SJCRH30 (cell line): Measurements from ENCODE around the gene IL1F10. TPM values are rescaled to one million over a fixed set of nuclear protein-coding genes. Genes with fewer than 3 reads are reported as not detected.
"Not testable (repeated sequence)": the region's sequence is repeated elsewhere in the genome, so short reads cannot be mapped to it uniquely, and the experiment has no call there.

Source experiments
- DNase-seq, 2 experiments: peaks; one replicate each; pipeline ENCODE4 v3.0.0-alpha.2; 2015 to 2020
- H3K27ac ChIP-seq: fragments of 250-450 bp; sonication (Bioruptor Pico); 2 replicates; pipeline ENCODE4 v1.5.1; 2020; ENCODE audit warnings: mild to moderate bottlenecking, moderate library complexity
- H3K27me3 ChIP-seq: fragments of 250-450 bp; sonication (Bioruptor Pico); 2 replicates; pipeline ENCODE4 v1.5.1; 2020; ENCODE audit warnings: mild to moderate bottlenecking, moderate library complexity
- H3K36me3 ChIP-seq: fragments of 250-450 bp; sonication (Bioruptor Pico); 2 replicates; pipeline ENCODE4 v1.5.1; 2020; ENCODE audit warnings: mild to moderate bottlenecking, moderate library complexity
- H3K4me1 ChIP-seq: fragments of 250-450 bp; sonication (Bioruptor Pico); 2 replicates; pipeline ENCODE4 v1.5.1; 2020; ENCODE audit warnings: mild to moderate bottlenecking, moderate library complexity
- H3K4me3 ChIP-seq: fragments of 250-450 bp; sonication (Bioruptor Pico); 2 replicates; pipeline ENCODE4 v1.5.1; 2020; ENCODE audit warnings: mild to moderate bottlenecking, moderate library complexity
- H3K9me3 ChIP-seq: fragments of 250-450 bp; sonication (Bioruptor Pico); replicated peaks from 2 replicates; pipeline ENCODE4 v1.5.1; 2020; ENCODE audit warnings: mild to moderate bottlenecking, moderate library complexity
- total RNA-seq: library from RNA; depleted of rRNA; stranded (reverse); fragments of >200 nt; shearing (Covaris generic); gene quantifications from 2 replicates; pipeline ENCODE4 v1.2.3, GENCODE V29; 2014

Gene IL1F10
- total RNA-seq, 1 experiment from 2014 or later, result not detected

DNA sequence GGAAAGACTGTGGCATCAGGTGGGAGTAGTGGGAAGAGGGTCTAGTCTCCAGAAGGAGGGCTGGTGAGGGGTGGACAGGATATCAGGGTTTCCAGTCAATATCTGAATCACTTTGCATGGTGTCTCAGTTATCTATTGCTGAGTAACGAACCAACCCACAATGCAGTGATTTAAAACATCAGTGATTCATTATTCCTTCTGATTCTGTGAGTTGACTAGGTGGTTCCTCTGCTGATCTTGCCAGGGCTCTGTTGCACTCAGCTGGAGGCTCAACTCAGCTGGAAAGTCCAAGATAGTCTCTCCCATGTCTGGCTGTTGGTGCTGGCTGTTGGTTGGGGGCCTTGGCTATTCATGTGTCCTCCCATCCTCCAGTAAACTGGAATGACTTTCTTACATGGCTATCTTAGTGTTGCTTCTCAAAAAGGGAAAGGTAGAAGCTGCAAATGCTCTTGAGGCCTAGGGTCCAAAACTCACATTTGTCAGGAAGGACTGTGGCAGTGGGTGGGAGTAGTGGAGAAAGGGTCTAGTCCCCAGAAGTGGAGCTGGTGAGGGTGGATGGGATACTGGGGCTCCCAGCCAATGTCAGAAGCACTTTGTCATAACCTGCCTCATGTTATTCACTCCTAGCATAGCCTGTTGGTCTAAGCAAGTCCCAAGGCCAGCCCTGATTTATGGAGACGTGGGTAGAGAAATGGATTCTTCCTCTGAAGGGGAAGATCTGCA, 13.9 kb downstream of the IL1F10 start:
- no peaks in the 10 kb centered on the region for H3K27me3 ChIP-seq
- H3K36me3 ChIP-seq, result no peaks in the 10 kb centered on the region
- no peak overlapping the region for H3K27ac ChIP-seq
- H3K9me3 ChIP-seq, result no peaks in the 10 kb centered on the region
- no peak for DNase-seq
- H3K4me3 ChIP-seq, result no peak overlapping the region
- H3K4me1 ChIP-seq, result no peaks in the 10 kb centered on the region

DNA sequence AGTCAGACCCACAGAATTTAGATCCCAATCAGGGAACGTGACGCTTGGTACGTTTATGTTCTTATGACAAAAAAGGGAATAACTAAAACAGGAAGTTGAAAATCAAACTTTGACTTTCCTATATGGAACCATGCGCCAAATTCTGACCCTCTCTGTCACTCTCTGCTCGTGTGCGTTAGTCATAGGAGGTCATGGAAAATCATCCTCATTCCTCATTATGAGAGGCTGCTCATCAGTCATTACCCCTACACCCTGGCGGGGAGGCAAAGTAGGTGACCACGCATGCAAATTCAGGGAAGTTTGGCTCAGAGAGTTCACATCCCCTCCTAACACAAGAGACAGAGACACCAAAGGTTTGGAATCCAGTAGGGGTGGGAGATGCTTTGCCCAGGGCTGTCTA, 15.5 kb downstream of the IL1F10 start:
- no peak for DNase-seq
- H3K9me3 ChIP-seq, result no peaks in the 10 kb centered on the region
- no peaks in the 10 kb centered on the region for H3K27me3 ChIP-seq
- no peak overlapping the region for H3K27ac ChIP-seq
- no peak overlapping the region for H3K4me3 ChIP-seq
- no peaks in the 10 kb centered on the region for H3K36me3 ChIP-seq
- H3K4me1 ChIP-seq, result no peaks in the 10 kb centered on the region

DNA sequence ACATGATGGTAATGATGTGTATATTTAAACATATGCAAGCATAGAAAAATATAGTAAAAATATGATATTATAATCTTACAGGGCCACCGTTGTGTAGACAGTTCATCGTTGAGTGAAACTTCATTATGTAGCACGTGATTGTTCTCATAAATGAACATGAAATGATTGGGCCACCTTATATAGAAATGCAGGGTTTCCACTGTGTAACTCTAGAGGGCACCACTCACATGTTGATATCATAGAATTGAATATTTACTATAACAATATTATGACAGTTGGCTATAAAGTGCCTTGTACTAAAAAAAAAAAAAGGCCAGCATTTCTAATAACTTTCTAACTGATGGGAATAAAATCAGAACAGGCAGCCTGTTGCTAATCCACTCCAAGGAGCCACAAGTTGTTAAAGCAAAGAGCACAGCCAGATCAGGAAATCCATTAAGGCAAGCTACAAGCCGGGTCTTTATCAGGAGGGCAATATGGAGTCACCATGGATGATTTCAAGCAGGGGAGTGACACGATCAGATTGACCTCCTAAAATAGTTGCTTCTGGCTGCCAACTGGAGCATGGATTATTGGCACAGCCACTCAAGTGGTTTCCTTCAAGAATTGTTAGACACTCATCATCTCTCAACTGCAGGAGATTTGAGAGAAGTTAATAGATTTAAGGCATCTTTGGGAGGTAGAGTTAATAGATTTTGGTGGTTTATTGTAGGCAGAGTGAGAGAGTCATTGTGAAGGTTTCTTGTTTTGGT, 16.7 kb downstream of the IL1F10 start:
- no peak overlapping the region for H3K4me3 ChIP-seq
- no peaks in the 10 kb centered on the region for H3K36me3 ChIP-seq
- DNase-seq, result peak in 1 of 2 experiments; percentile 23
- H3K27ac ChIP-seq, result no peak overlapping the region
- no peaks in the 10 kb centered on the region for H3K4me1 ChIP-seq
- H3K9me3 ChIP-seq, result no peaks in the 10 kb centered on the region
- H3K27me3 ChIP-seq, result no peaks in the 10 kb centered on the region

DNA sequence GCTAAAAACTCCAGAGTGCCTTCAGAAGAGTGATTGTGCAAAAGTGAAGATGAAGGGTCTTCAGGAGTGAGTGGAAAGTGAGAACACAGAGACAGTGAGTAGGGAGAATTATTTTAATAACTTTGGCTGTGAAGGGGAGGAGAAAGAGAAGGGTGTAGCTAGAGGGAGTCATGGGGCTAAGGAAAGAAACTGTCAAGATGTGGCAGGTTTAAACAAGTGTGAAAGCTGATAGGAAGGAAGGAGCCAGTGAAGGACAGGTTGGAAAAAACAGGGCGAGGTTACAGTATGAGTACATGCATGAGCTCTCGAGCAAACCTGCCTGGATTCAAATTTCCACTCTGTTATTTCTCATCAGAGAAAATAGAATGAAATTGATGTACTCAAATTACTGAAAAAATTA, 17.8 kb downstream of the IL1F10 start:
- H3K27me3 ChIP-seq, result no peaks in the 10 kb centered on the region
- H3K27ac ChIP-seq, result no peak overlapping the region
- H3K4me1 ChIP-seq, result no peaks in the 10 kb centered on the region
- no peaks in the 10 kb centered on the region for H3K36me3 ChIP-seq
- no peak overlapping the region for H3K4me3 ChIP-seq
- H3K9me3 ChIP-seq, result no peaks in the 10 kb centered on the region
- no peak for DNase-seq

DNA sequence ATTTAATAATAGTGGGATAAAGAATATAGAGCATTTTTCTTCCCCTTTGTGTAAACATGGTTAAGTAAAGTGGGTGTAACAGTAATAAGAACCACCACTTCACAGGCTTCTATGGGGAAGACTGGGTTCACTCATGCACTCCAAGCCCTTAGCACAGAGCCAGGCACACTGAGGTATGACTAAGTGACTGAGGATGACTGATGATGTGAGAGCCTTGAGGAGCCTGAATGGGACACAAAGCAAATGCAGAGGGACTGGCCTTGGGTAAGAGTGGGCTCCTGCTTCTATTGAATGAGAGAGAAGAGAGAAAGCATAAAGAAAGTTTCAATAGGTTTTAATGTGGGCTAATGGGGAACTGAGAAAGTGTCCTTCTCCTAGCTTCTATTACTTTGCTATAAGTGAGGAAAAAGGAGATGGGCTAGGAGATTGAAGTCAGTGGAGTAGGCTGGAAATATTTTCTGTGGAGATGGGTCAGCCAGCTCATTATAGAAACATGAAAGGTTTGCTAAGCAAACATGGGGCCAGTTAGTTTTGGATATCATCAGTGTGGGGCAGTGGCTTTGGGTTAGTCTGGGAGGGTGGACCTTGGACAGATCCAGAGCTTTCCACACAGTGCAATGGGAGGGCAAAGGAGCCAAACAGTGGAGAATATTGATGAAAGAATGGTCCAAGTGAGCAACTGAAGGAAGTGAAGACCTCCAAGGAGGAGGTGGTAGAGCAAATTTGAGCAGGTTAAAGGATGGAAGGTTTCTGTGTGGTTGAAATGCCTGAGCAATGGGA, 20.6 kb downstream of the IL1F10 start:
- Histone ChIP-seq H3K9me3 (no peaks in the 10 kb centered on the region), H3K4me3 (no peak overlapping the region), H3K36me3 (no peaks in the 10 kb centered on the region), H3K27me3 (no peaks in the 10 kb centered on the region), H3K4me1 (no peaks in the 10 kb centered on the region), H3K27ac (no peak overlapping the region)
- no peak for DNase-seq

DNA sequence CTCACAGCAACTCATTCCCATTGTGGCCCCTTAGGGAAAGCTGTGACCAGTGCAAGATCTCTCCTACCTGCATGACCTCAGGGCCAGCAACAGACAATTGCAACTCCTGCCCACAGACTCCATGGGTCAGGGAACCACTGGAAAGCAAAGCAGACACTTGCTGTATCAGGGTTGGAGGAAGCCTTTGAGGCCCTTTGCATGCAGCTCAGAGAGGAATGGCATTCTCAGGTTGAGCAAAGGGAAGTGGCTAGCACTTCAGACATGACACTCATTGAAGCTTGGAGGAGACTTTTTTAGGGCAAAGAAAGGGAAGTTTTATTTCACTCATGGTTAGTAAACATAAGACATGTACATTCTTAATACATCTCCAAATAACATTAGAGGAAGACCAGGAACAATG, 22.1 kb downstream of the IL1F10 start:
- no peaks in the 10 kb centered on the region for H3K4me1 ChIP-seq
- no peaks in the 10 kb centered on the region for H3K27me3 ChIP-seq
- H3K9me3 ChIP-seq, result no peaks in the 10 kb centered on the region
- H3K36me3 ChIP-seq, result no peaks in the 10 kb centered on the region
- no peak overlapping the region for H3K27ac ChIP-seq
- no peak overlapping the region for H3K4me3 ChIP-seq
- DNase-seq, result no peak

DNA sequence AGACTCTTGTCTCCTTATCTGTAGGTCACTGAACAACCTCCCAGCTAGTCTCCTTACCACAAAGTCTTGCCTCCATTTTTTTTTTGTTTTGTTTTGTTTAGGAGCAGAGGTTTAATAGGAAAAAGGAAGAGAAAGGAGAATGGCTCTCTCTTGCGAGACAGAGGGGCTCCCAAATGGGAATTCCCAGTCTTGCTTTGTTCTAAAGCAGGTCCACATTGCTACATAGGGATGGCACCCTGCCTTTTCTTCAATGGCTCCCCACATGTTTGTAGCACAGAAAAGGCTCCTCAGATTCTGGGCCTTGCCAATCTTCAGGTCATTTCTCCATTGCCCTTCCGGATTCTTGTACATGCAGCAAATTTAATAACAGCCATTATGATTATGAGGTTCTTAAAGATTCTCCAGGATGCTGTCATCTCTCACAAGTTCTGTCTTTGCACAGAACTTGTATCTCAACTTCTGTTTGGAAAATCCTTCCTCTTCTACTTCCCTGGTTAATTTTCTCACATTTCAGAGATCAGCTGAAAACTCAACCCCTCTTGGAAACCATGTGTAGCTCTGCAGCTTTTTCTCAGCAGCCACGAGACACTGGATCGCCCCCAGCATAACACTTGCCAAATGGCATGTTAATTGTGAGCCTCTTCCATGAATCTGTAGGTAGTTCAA, 23.6 kb downstream of the IL1F10 start:
- Histone ChIP-seq H3K27me3 (no peaks in the 10 kb centered on the region), H3K4me1 (no peaks in the 10 kb centered on the region), H3K27ac (no peak overlapping the region), H3K9me3 (no peaks in the 10 kb centered on the region), H3K36me3 (no peaks in the 10 kb centered on the region), H3K4me3 (no peak overlapping the region)
- DNase-seq, result no peak

DNA sequence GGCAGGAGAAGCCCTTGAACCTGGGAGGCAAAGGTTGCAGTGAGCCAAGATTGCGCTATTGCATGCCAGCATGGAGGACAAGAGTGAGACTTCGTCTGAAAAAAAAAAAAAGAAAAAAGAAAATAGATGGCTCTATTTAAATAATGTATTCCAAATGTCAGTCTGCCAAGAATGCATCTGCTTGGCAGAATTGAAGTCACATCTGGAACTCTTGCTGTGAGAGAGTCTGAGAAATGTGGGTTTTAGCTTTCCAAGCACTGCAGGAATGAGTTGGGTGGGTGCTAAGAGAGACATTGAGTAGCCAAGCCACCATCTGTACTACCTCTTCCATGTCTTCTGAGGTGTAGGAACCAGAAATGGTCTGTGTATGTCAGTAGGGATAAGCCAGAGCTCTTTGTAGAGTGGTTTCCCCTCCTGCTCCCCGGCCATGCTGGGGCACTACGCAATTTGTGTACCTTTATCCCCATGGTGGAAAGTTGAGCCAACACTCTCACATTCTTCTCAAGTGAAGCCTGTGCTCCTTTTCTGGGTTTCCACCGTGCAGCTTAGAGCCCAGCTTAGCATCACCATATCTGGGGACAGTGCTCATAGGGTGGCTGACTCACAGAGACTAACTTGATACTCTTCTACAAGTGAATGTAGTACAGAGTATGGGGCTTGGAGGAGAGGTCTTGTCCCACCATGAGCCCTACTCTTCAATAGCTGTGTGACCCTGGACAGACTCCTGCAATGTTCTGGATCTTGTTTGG, 25.3 kb downstream of the IL1F10 start:
- no peak overlapping the region for H3K27ac ChIP-seq
- no peak for DNase-seq
- no peaks in the 10 kb centered on the region for H3K27me3 ChIP-seq
- H3K9me3 ChIP-seq, result no peaks in the 10 kb centered on the region
- H3K36me3 ChIP-seq, result no peaks in the 10 kb centered on the region
- H3K4me1 ChIP-seq, result no peaks in the 10 kb centered on the region
- no peak overlapping the region for H3K4me3 ChIP-seq

DNA sequence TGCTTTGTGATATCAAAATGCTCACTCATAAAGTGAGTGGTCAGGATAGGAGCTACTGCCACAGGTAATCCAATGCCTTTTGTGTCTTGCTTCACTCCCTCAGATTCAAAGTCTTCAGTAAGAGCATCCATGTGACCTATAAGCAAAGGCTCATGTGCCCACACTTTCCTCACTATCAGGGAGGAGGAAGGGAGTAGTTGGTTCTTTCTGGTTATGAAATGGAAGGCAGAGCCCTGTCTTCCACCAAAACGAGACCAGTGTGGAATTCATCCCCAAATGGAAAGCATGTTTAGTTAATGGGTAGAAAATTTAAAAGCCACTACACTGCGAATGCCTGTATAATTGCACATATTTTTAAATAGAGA, 25.8 kb downstream of the IL1F10 start:
- Histone ChIP-seq H3K36me3 (no peaks in the 10 kb centered on the region), H3K9me3 (no peaks in the 10 kb centered on the region), H3K4me1 (no peaks in the 10 kb centered on the region), H3K27ac (no peak overlapping the region), H3K4me3 (no peak overlapping the region), H3K27me3 (no peaks in the 10 kb centered on the region)
- DNase-seq, result no peak

DNA sequence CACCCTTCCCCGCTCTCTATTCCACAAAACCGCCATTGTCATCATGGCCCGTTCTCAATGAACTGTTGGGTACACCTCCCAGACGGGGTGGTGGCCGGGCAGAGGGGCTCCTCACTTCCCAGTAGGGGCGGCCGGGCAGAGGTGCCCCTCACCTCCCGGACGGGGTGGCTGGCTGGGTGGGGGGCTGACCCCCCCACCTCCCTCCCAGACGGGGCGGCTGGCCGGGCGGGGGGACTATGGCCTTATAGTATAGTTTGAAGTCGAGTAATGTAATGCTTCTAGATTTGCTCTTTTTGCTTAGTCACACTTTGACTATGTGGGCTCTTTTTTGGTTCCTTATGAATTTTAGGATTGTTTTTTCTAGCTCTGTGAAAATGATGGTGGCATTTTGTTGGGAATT, 28.5 kb downstream of the IL1F10 start:
- not testable (repeated sequence) for H3K4me1 ChIP-seq, H3K9me3 ChIP-seq, H3K4me3 ChIP-seq, H3K36me3 ChIP-seq, DNase-seq, H3K27ac ChIP-seq, H3K27me3 ChIP-seq

DNA sequence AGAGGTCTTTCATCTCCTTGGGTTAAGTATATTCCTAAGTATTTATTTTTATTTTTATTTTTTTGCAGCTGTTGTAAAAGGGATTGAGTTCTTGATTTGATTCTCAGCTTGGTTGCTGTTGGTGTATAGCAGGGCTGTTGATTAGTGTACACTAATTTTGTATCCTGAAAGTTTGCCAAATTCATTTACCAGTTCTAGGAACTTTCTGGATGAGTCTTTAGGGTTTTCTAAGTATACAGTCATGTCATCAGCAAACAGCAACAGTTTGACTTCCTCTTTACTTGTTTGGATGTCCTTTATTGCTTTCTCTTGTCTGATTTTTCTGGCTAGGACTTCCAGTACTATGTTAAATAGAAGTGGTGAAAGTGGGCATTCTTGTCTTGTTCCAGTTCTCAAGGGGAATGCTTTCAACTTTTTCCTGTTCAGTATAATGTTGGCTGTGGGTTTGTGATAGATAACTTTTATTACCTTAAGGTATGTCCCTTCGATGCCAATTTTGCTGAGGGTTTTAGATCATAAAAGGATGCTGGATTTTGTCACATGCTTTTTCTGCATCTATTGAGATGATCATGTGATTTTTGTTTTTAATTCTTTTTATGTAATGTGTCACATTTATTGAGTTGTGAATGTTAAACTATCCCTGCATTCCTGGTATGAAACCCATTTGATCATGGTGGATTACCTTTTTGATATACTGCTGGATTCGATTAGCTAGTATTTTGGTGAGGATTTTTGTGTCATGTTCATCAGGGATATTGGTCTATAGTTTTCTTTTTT, 29.3 kb downstream of the IL1F10 start:
- H3K4me3 ChIP-seq, H3K4me1 ChIP-seq, DNase-seq, H3K27ac ChIP-seq, H3K9me3 ChIP-seq, H3K27me3 ChIP-seq, H3K36me3 ChIP-seq: not testable (repeated sequence)

DNA sequence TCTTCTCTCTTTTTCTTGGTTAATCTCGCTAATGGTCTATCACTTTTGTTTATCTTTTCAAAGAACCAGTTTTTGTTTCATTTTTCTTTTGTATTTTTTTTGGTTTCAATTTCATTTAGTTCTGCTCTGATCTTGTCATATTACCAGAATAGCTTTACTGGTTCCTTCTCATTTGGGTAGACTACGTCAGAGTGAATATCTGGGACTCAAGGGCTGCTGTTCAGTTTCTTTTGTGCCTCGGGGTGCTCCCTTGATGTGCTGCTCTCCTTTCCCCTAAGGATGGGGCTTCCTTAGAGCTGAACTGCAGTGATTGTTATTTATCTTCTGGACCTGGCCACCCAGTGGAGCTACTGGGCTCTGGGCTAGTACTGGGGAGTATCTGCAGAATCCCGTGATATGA, 30.3 kb downstream of the IL1F10 start:
- Histone ChIP-seq H3K4me1 (no peaks in the 10 kb centered on the region), H3K9me3 (no peaks in the 10 kb centered on the region), H3K27ac (no peak overlapping the region), H3K27me3 (no peaks in the 10 kb centered on the region), H3K36me3 (no peaks in the 10 kb centered on the region), H3K4me3 (no peak overlapping the region)
- no peak for DNase-seq

DNA sequence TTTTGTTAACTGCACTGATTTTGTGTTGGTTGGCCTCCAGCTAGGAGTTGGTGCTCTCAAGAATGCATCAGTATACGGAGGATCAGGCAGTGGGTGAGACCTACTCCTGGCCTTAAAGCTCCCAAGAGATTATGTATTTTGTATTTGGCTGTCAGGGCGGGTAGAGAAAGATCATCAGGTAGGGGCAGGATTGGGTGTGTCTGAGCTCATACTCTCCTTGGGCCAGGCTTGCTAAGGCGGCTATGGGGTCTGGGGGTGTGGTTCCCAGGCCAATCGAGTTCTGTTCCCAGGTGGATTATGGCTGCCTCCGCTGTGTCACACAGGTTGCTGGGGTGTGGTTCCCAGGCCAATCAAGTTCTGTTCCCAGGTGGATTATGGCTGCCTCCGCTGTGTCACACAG, 30.8 kb downstream of the IL1F10 start:
- Histone ChIP-seq H3K9me3 (no peaks in the 10 kb centered on the region), H3K4me3 (no peak overlapping the region), H3K4me1 (no peaks in the 10 kb centered on the region), H3K27ac (no peak overlapping the region), H3K36me3 (no peaks in the 10 kb centered on the region), H3K27me3 (no peaks in the 10 kb centered on the region)
- no peak for DNase-seq

DNA sequence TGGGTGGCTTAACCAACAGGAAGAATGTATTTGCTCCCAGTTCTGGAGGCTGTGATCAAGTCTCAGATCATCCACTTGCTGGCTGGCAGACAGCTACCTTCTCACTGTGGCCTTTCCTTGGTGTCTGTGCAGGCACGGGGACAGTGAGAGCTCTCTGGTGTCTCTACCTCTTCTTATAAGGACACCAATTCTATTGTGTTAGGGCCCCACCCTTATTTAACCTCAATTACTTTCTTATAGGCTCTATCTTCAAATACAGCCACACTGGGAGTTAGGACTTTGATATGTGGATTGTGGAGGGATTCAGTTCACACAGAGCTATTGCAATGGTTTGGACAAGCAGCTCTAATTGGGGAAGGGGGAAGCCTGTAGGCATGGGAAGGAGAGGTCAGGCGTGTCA, 34.4 kb downstream of the IL1F10 start:
- no peaks in the 10 kb centered on the region for H3K9me3 ChIP-seq
- no peak overlapping the region for H3K4me3 ChIP-seq
- no peaks in the 10 kb centered on the region for H3K4me1 ChIP-seq
- H3K27me3 ChIP-seq, result no peaks in the 10 kb centered on the region
- H3K27ac ChIP-seq, result no peak overlapping the region
- no peaks in the 10 kb centered on the region for H3K36me3 ChIP-seq
- no peak for DNase-seq
